GM23248 (cell line): ENCODE results near the gene PDGFC. TPM values are rescaled to one million over a fixed set of nuclear protein-coding genes. Genes with fewer than 3 reads are reported as not detected.

Source experiments
- DNase-seq: peaks from one replicate; pipeline ENCODE4 v3.0.0-alpha.2; 2015
- H2AFZ ChIP-seq: fragments of 200-600 bp; sonication (generic); 2 replicates; pipeline ENCODE4 v1.6.1; 2016; ENCODE audit warnings: antibody characterized with exemption
- H3F3A ChIP-seq: fragments of 200-600 bp; sonication (generic); 2 replicates; pipeline ENCODE4 v1.6.1; 2016; ENCODE audit warnings: mild to moderate bottlenecking, antibody characterized with exemption, mixed run types; ENCODE audit not compliant: insufficient read depth
- H3K27ac ChIP-seq: fragments of 200-600 bp; sonication (generic); 2 replicates; pipeline ENCODE4 v1.5.1; 2016; ENCODE audit warnings: mild to moderate bottlenecking
- H3K27me3 ChIP-seq: fragments of 200-600 bp; sonication (generic); replicated peaks from 2 replicates; pipeline ENCODE4 v1.6.1; 2016; ENCODE audit warnings: mild to moderate bottlenecking; ENCODE audit not compliant: insufficient read depth
- H3K36me3 ChIP-seq: fragments of 200-600 bp; sonication (generic); 2 replicates; pipeline ENCODE4 v1.6.1; 2016; ENCODE audit warnings: low read depth, mild to moderate bottlenecking
- H3K4me1 ChIP-seq: fragments of 200-600 bp; sonication (generic); 2 replicates; pipeline ENCODE4 v1.6.1; 2016; ENCODE audit warnings: mild to moderate bottlenecking; ENCODE audit not compliant: insufficient read depth
- H3K4me2 ChIP-seq: fragments of 200-600 bp; sonication (generic); one replicate; pipeline ENCODE4 v1.6.1; 2016; ENCODE audit warnings: mild to moderate bottlenecking; ENCODE audit not compliant: unreplicated experiment
- H3K4me3 ChIP-seq: fragments of 200-600 bp; sonication (generic); 2 replicates; pipeline ENCODE4 v1.5.1; 2016; ENCODE audit warnings: mild to moderate bottlenecking
- H3K79me2 ChIP-seq: fragments of 200-600 bp; sonication (generic); 2 replicates; pipeline ENCODE4 v1.6.1; 2016; ENCODE audit warnings: mild to moderate bottlenecking; ENCODE audit not compliant: insufficient read depth
- H3K9ac ChIP-seq: fragments of 200-600 bp; sonication (generic); 2 replicates; pipeline ENCODE4 v1.6.1; 2016; ENCODE audit warnings: mild to moderate bottlenecking
- H3K9me2 ChIP-seq: fragments of 200-600 bp; sonication (generic); 2 replicates; pipeline ENCODE4 v1.6.1; 2016; ENCODE audit warnings: mixed run types, mild to moderate bottlenecking, moderate library complexity; ENCODE audit not compliant: insufficient read depth
- H3K9me3 ChIP-seq: fragments of 200-600 bp; sonication (generic); one replicate; pipeline ENCODE4 v1.6.1; 2017; ENCODE audit warnings: low read depth
- H4K20me1 ChIP-seq: fragments of 200-600 bp; sonication (generic); 2 replicates; pipeline ENCODE4 v1.6.0; 2016; ENCODE audit not compliant: insufficient read depth
- EZH2 ChIP-seq: fragments of 200-600 bp; sonication (generic); IDR thresholded peaks from 2 replicates; pipeline ENCODE4 v1.6.1; 2018; ENCODE audit warnings: antibody characterized with exemption, mild to moderate bottlenecking; ENCODE audit not compliant: insufficient read depth, poor library complexity, severe bottlenecking
- EZH2phosphoT487 ChIP-seq: fragments of 200-600 bp; sonication (generic); IDR thresholded peaks from 2 replicates; pipeline ENCODE4 v1.6.1; 2018; ENCODE audit warnings: antibody characterized with exemption, moderate library complexity, mild to moderate bottlenecking, low read depth; ENCODE audit not compliant: insufficient read depth
- WGBS, 2 experiments: methylation state at CpG; one replicate each; pipeline ENCODE4 v1.1.6; 2015 to 2017; ENCODE audit warnings: low lambda C conversion rate in 2 of 2, low coverage in 1 of 2; ENCODE audit errors: missing lambda C conversion rate in 2 of 2; 5-methylcytosine and 5-hydroxymethylcytosine counted together
- in situ Hi-C: fragments of 300-500 bp; cut with MboI; formaldehyde crosslinking; loops from 2 replicates; pipeline ENCODE4 v1.15.0; 2020
- polyA plus RNA-seq: library from polyadenylated mRNA; unstranded; fragments of >200 nt; fragmentation: Nextera tagmentation; extraction: Ambion mirVana; gene quantifications from 2 replicates; pipeline ENCODE4 v1.2.1, GENCODE V29; 2016
- total RNA-seq: library from RNA; depleted of rRNA; stranded (reverse); fragments of >200 nt; shearing (Covaris generic); gene quantifications from 2 replicates; pipeline ENCODE4 v1.2.3, GENCODE V29; 2014

PDGFC gene
- total and polyA plus RNA-seq, 2 experiments from 2014 or later = 26.5 to 64.4 TPM

GRCh38 chr4:156956826-156957368 lies 14.7 kb downstream of the PDGFC start:
- Histone ChIP-seq H3K36me3 (no peaks in the 10 kb centered on the region), H3K4me1 (peaks cover 56% of the 10 kb centered on the region), H3K4me2 (no peak overlapping the region), H3F3A (peaks cover 40% of the 10 kb centered on the region), H3K27me3 (no peaks in the 10 kb centered on the region), H3K9me2 (peaks cover 7% of the 10 kb centered on the region; the same call in 1 of the 2 replicates), H2AFZ (no peak overlapping the region), H3K27ac (no peak overlapping the region), H3K9ac (no peak overlapping the region), H4K20me1 (no peaks in the 10 kb centered on the region), H3K4me3 (no peak overlapping the region), H3K9me3 (no peaks in the 10 kb centered on the region), H3K79me2 (peaks cover 100% of the 10 kb centered on the region)
- in situ Hi-C loops = loop anchor here (25.0 kb wide), 2 partner anchors 270 to 995 kb away; partner anchors contain the start of gene CTSO
- WGBS, 2 experiments = 97% methylated on average over 6 of the region's 6 CpGs
- TF ChIP-seq EZH2 (no peak), EZH2phosphoT487 (no peak)
- DNase-seq = no peak

DNA sequence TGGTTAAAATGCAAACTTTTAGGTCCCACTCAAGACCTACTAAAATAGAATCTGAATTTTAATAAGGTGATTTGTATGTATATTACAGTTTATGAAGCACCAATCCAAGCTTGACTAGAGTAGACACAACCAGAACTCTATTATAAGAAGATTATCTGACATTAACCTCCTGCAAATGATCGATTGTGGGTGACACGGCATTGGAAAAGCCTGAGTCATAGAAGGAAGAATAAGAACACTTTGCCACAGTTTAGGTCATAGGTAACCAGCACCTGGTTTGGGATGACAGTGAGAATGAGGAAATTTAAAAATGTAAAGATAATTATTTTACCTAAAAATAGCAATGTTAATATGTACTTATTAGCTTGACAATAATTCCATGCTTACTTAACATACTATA lies 15.2 kb downstream of the PDGFC start:
- peaks cover 56% of the 10 kb centered on the region for H3K4me1 ChIP-seq
- peaks cover 100% of the 10 kb centered on the region for H3K79me2 ChIP-seq
- H3F3A ChIP-seq = peaks cover 35% of the 10 kb centered on the region
- DNase-seq = no peak
- H3K27ac ChIP-seq = no peak overlapping the region
- TF ChIP-seq EZH2phosphoT487 = no peak
- no peak for TF ChIP-seq EZH2
- no peak overlapping the region for H3K9ac ChIP-seq
- H4K20me1 ChIP-seq = no peaks in the 10 kb centered on the region
- no peak overlapping the region for H3K4me2 ChIP-seq
- H3K27me3 ChIP-seq = no peaks in the 10 kb centered on the region
- H3K36me3 ChIP-seq = no peaks in the 10 kb centered on the region
- no peak overlapping the region for H2AFZ ChIP-seq
- peaks cover 7% of the 10 kb centered on the region; the same call in 1 of the 2 replicates for H3K9me2 ChIP-seq
- in situ Hi-C loops = loop anchor here (25.0 kb wide), 2 partner anchors 269 to 994 kb away; partner anchors contain the start of gene CTSO
- H3K4me3 ChIP-seq = no peak overlapping the region
- 96 to 100% methylated on average over 2 of the region's 2 CpGs for WGBS, 2 experiments
- H3K9me3 ChIP-seq = no peaks in the 10 kb centered on the region

DNA sequence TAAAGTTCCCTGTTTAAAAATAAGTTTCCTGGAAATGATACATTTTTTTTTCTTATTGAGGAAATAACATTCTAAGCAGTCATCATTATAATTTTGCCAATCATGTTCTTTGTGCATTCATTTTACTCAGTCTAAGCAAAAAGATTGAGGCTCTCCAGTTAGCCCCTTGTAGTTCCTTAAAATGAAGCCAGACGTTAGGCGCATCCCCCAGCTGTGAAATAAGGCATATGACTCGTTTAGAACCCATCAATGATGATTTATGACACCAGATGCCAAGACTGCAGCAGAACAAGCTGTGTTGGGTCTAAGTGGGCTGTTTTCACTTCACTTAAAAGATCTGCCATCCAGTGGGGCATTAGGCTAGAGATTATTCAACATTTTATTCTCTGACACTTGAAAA lies 17.0 kb downstream of the PDGFC start:
- H3K27me3 ChIP-seq = no peaks in the 10 kb centered on the region
- DNase-seq = no peak
- H3K36me3 ChIP-seq = no peaks in the 10 kb centered on the region
- no peak overlapping the region for H3K27ac ChIP-seq
- H3F3A ChIP-seq = peaks cover 27% of the 10 kb centered on the region
- H3K9me3 ChIP-seq = no peaks in the 10 kb centered on the region
- H3K79me2 ChIP-seq = peaks cover 100% of the 10 kb centered on the region
- H3K4me1 ChIP-seq = peaks cover 61% of the 10 kb centered on the region
- H3K4me2 ChIP-seq = no peak overlapping the region
- H2AFZ ChIP-seq = no peak overlapping the region
- H3K9ac ChIP-seq = no peak overlapping the region
- WGBS, 2 experiments = 80 to 81% methylated on average over 3 of the region's 3 CpGs
- TF ChIP-seq EZH2 (no peak), EZH2phosphoT487 (no peak)
- H3K9me2 ChIP-seq = peaks cover 7% of the 10 kb centered on the region; the same call in 1 of the 2 replicates
- no peak overlapping the region for H3K4me3 ChIP-seq
- no peaks in the 10 kb centered on the region for H4K20me1 ChIP-seq
- in situ Hi-C loops = loop anchor here (25.0 kb wide), 2 partner anchors 267 to 992 kb away; partner anchors contain the start of gene CTSO

DNA sequence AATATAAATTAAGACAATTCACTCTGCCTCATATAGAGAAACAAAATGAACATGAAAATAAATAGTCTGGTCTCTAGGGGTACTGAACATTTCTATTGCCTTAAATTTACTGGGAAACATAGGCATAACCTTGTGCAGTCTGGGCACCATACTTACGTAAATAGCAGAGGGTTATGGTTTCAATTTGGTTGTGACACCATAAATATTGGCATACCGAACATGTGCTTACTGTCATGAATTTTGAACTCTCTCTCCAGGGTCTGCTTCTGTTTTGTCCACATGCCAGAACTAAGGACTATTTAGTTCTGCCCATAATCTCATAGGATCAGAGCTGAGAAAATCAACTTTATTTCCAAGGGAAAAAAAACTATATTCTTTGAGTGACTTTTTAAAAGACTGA lies 17.6 kb downstream of the PDGFC start:
- peaks cover 30% of the 10 kb centered on the region for H3F3A ChIP-seq
- no peak overlapping the region for H2AFZ ChIP-seq
- H3K79me2 ChIP-seq = peaks cover 97% of the 10 kb centered on the region
- TF ChIP-seq EZH2 (no peak), EZH2phosphoT487 (no peak)
- no peak for DNase-seq
- H3K36me3 ChIP-seq = no peaks in the 10 kb centered on the region
- 84 to 95% methylated on average over 2 of the region's 2 CpGs for WGBS, 2 experiments
- H3K27me3 ChIP-seq = no peaks in the 10 kb centered on the region
- in situ Hi-C loops = loop anchor here (25.0 kb wide), 2 partner anchors 267 to 992 kb away; partner anchors contain the start of gene CTSO
- H4K20me1 ChIP-seq = no peaks in the 10 kb centered on the region
- no peaks in the 10 kb centered on the region for H3K9me3 ChIP-seq
- no peak overlapping the region for H3K4me3 ChIP-seq
- H3K27ac ChIP-seq = no peak overlapping the region
- peaks cover 61% of the 10 kb centered on the region for H3K4me1 ChIP-seq
- H3K9me2 ChIP-seq = peaks cover 7% of the 10 kb centered on the region; the same call in 1 of the 2 replicates
- no peak overlapping the region for H3K9ac ChIP-seq
- no peak overlapping the region for H3K4me2 ChIP-seq
